ENCODE results near the gene ST6GAL1. TPM values are rescaled to one million over a fixed set of nuclear protein-coding genes. Genes with fewer than 3 reads are reported as not detected.

Gene ST6GAL1
- total and polyA plus RNA-seq, 7 donors = 5.4 to 60.5 (median 10.0) TPM

DNA sequence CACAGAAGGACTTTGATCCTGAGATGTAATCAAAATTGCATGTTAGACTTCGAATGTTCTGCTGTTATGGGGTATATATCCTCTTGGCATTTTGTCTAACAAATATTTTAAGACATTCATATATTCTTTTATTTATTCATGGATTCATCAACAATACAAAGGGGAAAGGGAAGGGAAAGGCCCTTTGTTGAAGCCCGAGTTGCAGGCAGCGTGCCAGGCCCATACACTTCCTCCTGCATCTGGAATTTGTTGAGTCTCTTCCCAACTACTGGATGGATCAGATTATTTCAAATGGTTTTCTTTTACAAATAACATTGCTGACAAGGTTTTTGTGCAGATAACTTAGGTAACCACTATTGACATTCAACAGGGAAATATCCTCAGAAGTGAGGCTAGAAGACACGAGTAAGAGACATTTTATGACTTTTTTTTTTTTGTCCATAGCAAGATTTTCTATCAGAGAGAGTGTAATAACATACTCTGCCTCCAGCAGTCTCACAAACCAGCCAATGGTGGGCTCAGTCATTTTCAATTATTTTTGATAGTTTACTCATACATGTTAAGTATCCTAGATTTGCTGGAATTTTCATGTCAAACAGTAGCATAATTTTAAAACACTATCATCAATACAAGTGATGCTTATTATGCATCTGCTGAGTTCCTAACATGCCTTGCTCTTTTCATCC is 114.7 kb downstream of the ST6GAL1 start:
- no peaks in the 10 kb centered on the region for H3K4me1 ChIP-seq
- H3K27ac ChIP-seq = no peak overlapping the region
- H3K27me3 ChIP-seq = no peaks in the 10 kb centered on the region
- no peaks in the 10 kb centered on the region for H3K36me3 ChIP-seq
- H3K9me3 ChIP-seq = no peaks in the 10 kb centered on the region
- 21 to 61% methylated on average over 4 of the region's 4 CpGs for WGBS, 2 donors
- intact Hi-C loops (cut with DNase I) = no loop called here
- no peak for DNase-seq
- H3K4me3 ChIP-seq = no peak overlapping the region
- TF ChIP-seq EP300 (IDR thresholded peaks at IDR 0.05) (no peak), POLR2AphosphoS5 (IDR thresholded peaks at IDR 0.05) (no peak), POLR2A (IDR thresholded peaks at IDR 0.05) (no peak)
- TF ChIP-seq, protein P1, sequence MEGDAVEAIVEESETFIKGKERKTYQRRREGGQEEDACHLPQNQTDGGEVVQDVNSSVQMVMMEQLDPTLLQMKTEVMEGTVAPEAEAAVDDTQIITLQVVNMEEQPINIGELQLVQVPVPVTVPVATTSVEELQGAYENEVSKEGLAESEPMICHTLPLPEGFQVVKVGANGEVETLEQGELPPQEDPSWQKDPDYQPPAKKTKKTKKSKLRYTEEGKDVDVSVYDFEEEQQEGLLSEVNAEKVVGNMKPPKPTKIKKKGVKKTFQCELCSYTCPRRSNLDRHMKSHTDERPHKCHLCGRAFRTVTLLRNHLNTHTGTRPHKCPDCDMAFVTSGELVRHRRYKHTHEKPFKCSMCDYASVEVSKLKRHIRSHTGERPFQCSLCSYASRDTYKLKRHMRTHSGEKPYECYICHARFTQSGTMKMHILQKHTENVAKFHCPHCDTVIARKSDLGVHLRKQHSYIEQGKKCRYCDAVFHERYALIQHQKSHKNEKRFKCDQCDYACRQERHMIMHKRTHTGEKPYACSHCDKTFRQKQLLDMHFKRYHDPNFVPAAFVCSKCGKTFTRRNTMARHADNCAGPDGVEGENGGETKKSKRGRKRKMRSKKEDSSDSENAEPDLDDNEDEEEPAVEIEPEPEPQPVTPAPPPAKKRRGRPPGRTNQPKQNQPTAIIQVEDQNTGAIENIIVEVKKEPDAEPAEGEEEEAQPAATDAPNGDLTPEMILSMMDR (IDR thresholded peaks at IDR 0.05) = no peak

DNA sequence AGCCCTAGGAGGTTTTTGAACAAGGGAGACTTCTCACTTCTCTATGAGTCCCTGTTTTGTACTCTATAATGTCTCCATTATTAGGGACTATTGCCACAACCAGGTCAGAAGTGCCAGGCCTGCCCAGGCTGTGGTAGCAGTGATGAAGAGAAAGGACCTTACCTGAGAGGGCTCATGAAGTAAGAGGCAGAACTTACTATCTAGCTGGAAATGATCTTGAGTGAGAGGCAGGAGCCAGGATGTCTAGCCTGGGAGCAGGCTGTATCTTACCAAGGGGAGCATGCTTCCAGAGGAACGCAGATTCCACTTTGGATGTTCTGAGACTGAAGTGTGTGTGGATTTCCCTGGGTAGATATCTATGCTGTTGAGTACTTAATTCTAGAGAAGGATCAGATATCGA is 115.7 kb downstream of the ST6GAL1 start:
- 96 to 97% methylated on average over 2 of the region's 2 CpGs for WGBS, 2 donors

DNA sequence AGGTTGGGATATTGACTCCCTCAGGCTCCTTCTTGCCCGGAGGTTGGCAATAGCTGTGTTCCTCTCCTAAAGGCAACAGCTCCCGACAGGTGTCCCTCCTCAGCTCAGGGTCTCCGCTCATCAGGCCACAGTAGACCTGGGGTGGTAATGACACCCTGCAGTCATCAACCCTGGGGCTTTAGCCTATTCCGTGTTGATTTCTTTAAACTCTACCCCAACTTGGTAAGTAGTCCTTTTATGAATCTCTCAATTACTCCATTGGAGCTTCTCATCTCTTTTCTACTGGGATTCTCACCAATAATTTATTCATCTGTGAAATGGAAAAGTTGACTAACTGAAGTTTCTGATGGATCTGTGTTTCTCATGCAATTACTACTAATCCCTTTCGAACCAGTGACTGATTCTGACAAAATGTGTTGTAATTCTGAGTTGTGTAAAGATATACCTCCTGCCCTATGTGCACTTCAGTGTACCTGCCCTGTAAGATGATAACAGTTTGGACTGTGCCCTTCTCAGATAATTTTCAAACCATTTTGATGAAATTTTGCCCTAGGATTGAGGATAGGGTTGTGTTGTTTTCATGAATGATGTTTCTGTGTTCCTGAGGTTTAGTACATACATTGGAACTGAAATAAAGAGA is 119.3 kb downstream of the ST6GAL1 start:
- Histone ChIP-seq H3K36me3 (no peaks in the 10 kb centered on the region), H3K27ac (no peak overlapping the region), H3K27me3 (no peaks in the 10 kb centered on the region), H3K9me3 (peaks cover 0 to 8% (median 0%) of the 10 kb centered on the region in 4 donors), H3K4me3 (no peak overlapping the region), H3K4me1 (no peaks in the 10 kb centered on the region)
- 76 to 95% methylated on average over 5 of the region's 5 CpGs for WGBS, 2 donors
- TF ChIP-seq POLR2AphosphoS5 (IDR thresholded peaks at IDR 0.05) (no peak), EP300 (IDR thresholded peaks at IDR 0.05) (no peak), POLR2A (IDR thresholded peaks at IDR 0.05) (no peak)
- TF ChIP-seq, protein P1 (IDR thresholded peaks at IDR 0.05) = no peak
- intact Hi-C loops (cut with DNase I) = no loop called here
- DNase-seq = no peak

More for the DNA sequence above, 115.7 kb downstream of the ST6GAL1 start:
- H3K27me3 ChIP-seq = no peaks in the 10 kb centered on the region
- H3K4me3 ChIP-seq = no peak overlapping the region
- no peaks in the 10 kb centered on the region for H3K4me1 ChIP-seq
- TF ChIP-seq POLR2A (IDR thresholded peaks at IDR 0.05) = no peak
- TF ChIP-seq EP300 (IDR thresholded peaks at IDR 0.05) = no peak
- TF ChIP-seq, protein P1 (IDR thresholded peaks at IDR 0.05) = no peak
- TF ChIP-seq POLR2AphosphoS5 (IDR thresholded peaks at IDR 0.05) = no peak
- intact Hi-C loops (cut with DNase I) = no loop called here
- no peaks in the 10 kb centered on the region for H3K36me3 ChIP-seq
- no peak overlapping the region for H3K27ac ChIP-seq
- no peak for DNase-seq
- H3K9me3 ChIP-seq = no peaks in the 10 kb centered on the region

DNA sequence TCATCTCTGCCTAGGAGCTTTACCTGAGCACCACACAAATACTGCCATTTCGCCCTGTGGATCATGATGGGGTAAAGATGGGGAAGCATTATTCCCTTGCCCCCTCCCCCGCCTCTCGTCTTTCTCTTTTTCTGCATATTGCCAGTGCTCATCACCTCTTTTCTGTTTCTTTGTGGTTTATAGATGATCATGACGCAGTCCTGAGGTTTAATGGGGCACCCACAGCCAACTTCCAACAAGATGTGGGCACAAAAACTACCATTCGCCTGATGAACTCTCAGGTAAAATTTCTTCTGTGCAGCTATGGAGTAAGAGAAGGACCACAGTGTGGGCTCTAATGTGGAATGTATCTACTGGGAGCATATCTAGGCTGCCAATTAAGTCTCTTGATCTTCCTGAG is 120.7 kb downstream of the ST6GAL1 start:
- Histone ChIP-seq H3K36me3 (no peaks in the 10 kb centered on the region), H3K4me3 (no peak overlapping the region), H3K9me3 (peaks cover 0 to 9% (median 0%) of the 10 kb centered on the region in 4 donors), H3K27me3 (no peaks in the 10 kb centered on the region), H3K4me1 (no peaks in the 10 kb centered on the region), H3K27ac (no peak overlapping the region)
- intact Hi-C loops (cut with DNase I) = no loop called here
- 92 to 96% methylated on average over 5 of the region's 5 CpGs for WGBS, 2 donors
- no peak for DNase-seq
- TF ChIP-seq POLR2AphosphoS5 (IDR thresholded peaks at IDR 0.05) = no peak
- TF ChIP-seq, protein P1 (IDR thresholded peaks at IDR 0.05) = no peak
- TF ChIP-seq EP300 (IDR thresholded peaks at IDR 0.05) = no peak
